ENCODE data around the gene PPTC7.

DNA sequence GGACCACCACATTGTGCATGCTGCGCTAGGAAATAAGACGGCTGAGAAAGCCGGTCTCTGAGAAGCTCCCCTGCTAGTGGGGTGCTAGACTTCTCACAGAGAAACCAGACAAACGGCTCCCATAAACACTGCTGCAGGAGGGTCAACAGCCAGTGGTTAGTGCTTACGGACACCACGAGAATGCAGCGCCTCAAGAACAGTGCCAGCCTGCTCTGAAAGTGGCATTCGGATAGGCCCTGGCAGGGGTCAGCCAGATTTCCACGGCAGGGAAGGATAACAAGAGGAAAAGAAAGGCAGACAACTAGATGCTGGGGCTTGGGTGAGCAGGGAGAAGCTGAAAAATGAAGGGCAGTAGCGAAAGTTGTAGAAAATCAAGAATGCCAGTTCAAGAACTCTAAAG is 26.4 kb downstream of the PPTC7 start:
- TF ChIP-seq GATA2 (IDR thresholded peaks at IDR 0.05; ENCODE audit: low read depth, low read length) (no peak), GATA3 (IDR thresholded peaks at IDR 0.05; ENCODE audit: low read depth, low read length) (no peak)
